Measurements from ENCODE around the gene PROM1. TPM values are rescaled to one million over a fixed set of nuclear protein-coding genes. Genes with fewer than 3 reads are reported as not detected.

The PROM1 gene
- total and polyA plus RNA-seq, 2 of the 13 experiments (the other 11 are each of a cell fraction or from before 2014, with no cell fraction given) = 3.9 to 16.4 TPM

DNA sequence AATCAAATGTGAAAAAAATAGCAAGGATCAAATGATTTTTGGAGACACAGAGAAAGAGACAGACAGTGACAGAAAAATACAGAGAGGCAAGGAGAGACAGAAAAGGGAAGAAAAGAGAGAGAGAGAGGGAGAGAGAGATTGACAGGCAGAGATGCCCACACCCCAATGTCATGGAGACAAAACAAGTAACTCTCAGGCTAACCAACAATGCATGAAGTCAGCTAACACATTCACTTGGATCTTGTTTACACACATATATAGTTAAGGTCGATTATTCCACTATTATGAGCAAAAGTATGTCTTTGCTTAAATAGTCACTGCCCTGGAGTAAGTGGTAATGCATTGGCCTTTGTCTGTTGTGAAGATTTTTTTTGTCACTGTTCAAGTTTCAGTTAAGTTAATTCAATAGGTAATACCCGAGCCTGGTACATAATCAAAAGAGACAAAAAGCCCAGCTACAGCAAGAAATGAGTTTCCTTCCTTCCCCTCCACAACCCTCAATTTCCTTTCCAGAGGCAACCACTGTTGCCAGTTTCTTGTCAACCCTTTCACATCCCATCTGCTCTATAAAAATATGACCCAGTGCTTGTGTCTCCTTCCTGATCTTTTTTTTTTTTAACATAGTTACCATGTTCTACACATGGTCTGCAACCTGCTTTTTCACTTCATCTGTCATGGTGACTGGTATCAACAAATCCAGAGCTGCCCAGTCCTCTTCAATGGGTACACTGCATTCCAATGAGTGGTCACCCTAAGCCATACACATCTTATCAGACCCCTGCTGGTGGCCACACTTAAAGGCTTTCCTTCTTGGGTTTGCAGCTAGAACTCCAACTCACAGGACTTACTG is 52.1 kb downstream of the PROM1 start:
- Histone ChIP-seq H3K79me2 (ENCODE audit: insufficient read depth, low read length) (no peaks in the 10 kb centered on the region), H3K27me3 (ENCODE audit: control insufficient read depth in 1 of 2, insufficient read depth in 2 of 2, low read length in 2 of 2) (no peaks in the 10 kb centered on the region), H2AFZ (ENCODE audit: low read length) (no peak overlapping the region), H3K9ac (ENCODE audit: insufficient read depth, low read depth, low read length) (no peak overlapping the region), H3K36me3 (replicated peaks in 1 of 2; ENCODE audit: control insufficient read depth in 1 of 2, insufficient read depth in 2 of 2, low read length in 2 of 2) (no peaks in the 10 kb centered on the region), H3K4me1 (ENCODE audit: insufficient read depth, low read length) (peaks cover 72% of the 10 kb centered on the region), H3K27ac (ENCODE audit: extremely low read length, insufficient read depth, low read length) (no peak overlapping the region), H3K9me3 (ENCODE audit: low read length) (no peaks in the 10 kb centered on the region), H4K20me1 (ENCODE audit: insufficient read depth, low read length) (no peaks in the 10 kb centered on the region), H3K4me3 (replicated peaks in 1 of 3; ENCODE audit: insufficient read depth in 1 of 3, low read depth in 2 of 3, low read length in 3 of 3) (no peak overlapping the region), H3K4me2 (ENCODE audit: low read depth, low read length) (no peak overlapping the region)
- ChIA-PET CTCF (ENCODE audit: low intra/inter-chr PET ratio, low total read pairs) (no interaction called here), POLR2A (no interaction called here)
- no peak for ATAC-seq
- in situ Hi-C loops (cut with HindIII; ENCODE audit: extremely low pct_ligation_motif_present, low pct_unique_long_range_greater_than_20kb) (no loop called here), intact Hi-C loops (cut with micrococcal nuclease; ENCODE audit: unreplicated experiment) (loop anchor here (5.0 kb wide), 1 partner anchor 51 kb away; the partner anchor contains the start of gene PROM1)
- FAIRE-seq = no peak
- 38% methylated on average over 2 of the region's 2 CpGs for WGBS (ENCODE audit: low lambda C conversion rate)
- no peak for DNase-seq (ENCODE audit: low spot score)
- BruUV-seq (replicated peaks) = no TSS peak
- TF ChIP-seq, protein P1, sequence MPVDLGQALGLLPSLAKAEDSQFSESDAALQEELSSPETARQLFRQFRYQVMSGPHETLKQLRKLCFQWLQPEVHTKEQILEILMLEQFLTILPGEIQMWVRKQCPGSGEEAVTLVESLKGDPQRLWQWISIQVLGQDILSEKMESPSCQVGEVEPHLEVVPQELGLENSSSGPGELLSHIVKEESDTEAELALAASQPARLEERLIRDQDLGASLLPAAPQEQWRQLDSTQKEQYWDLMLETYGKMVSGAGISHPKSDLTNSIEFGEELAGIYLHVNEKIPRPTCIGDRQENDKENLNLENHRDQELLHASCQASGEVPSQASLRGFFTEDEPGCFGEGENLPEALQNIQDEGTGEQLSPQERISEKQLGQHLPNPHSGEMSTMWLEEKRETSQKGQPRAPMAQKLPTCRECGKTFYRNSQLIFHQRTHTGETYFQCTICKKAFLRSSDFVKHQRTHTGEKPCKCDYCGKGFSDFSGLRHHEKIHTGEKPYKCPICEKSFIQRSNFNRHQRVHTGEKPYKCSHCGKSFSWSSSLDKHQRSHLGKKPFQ (CRISPR knock-in tag; IDR thresholded peaks at IDR 0.05; ENCODE audit: insufficient replicate concordance) = no peak
- TF ChIP-seq PHF20 (CRISPR knock-in tag; IDR thresholded peaks at IDR 0.05) = no peak
- TF ChIP-seq SP1 (IDR thresholded peaks at IDR 0.05) = no peak
- TF ChIP-seq SP1 (CRISPR knock-in tag; IDR thresholded peaks at IDR 0.05) = no peak
- TF ChIP-seq GATAD2A (CRISPR knock-in tag; IDR thresholded peaks at IDR 0.05) = no peak
- TF ChIP-seq FOSL1 (CRISPR knock-in tag; IDR thresholded peaks at IDR 0.05; ENCODE audit: borderline replicate concordance) = no peak
- no peak for TF ChIP-seq ZSCAN29 (CRISPR knock-in tag; conservative IDR thresholded peaks at IDR 0.05)
- TF ChIP-seq ZFP1 (CRISPR knock-in tag; IDR thresholded peaks at IDR 0.05) = no peak
- TF ChIP-seq RFX3 (CRISPR knock-in tag; IDR thresholded peaks at IDR 0.05) = no peak

All from HepG2 (cell line).